ENCODE results near the gene GIMAP8.
"Not testable (repeated sequence)": the region's sequence is repeated elsewhere in the genome, so short reads cannot be mapped to it uniquely, and the experiment has no call there.

Gene GIMAP8

DNA sequence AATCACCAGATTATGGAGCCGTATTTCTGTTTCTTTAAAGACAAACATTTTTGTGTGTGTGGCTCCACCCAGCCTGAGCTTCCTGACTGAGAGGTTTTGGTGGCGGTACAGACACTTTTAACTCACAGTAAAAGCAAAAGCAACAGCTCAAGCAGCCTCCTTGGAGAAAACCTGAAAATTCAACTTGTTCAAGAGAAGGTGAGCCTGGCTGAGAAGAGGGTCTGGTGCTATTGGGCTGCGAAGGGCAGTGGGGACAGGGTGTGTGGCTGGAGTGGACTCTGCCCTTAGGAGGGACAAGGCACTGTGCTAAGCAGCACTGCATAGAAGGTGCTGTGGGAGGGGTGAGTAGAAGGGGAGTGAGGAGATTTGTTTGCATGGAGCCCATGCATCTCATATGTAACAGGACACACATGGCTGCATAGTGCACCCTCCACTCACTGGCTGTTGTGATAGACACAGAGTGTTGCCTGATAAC lies 64.4 kb downstream of the GIMAP8 start, which contains the start of gene GIMAP7:
TSS of gene GIMAP7 (plus strand) at position 125 of the 475 bp plus-strand sequence. CDS start 5,103 bp downstream, outside the sequence.
- DNase-seq (ENCODE audit: low spot score) = no peak

DNA sequence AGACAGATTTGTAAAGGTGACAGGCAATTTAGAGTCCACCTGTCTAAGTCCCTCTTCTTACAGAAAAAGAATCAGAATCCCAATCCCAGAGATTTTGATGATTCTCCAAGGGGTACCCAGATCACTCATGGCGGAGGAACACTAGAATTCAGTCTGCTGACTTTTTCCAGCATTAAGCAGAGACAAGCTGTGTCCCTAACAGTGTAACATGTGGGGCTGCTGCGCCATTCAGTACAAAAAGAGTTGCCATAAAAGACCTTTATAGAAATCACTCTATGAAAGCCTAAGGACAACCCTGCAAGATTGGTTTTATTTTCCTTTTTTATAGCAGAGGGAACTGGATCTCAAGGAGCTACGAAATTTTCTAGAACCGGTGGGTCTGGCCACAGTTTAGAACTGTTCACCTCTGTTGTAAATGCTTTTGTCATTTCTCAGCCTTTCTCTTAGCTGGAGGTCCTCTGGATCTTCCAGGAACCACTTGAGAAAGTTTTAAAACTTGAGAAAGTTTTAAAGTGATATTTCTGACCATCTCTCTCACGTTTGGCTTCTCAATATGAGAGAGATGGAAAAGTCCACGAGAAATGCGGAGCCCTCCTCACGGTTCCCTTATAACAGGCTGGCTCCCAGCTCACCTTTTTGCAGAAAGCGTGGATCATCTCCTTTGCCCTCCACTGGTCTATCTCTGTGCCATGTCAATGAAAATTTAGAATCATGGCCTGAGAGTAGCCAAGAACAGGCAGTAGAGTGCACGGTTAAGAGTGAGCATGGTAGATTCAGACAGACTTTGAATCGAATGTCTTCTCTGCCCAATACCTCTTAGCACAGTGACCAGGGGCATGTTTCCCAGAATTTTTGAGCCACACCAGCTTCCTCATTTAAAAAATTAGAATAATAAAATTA lies 65.1 kb downstream of the GIMAP8 start:
- DNase-seq (ENCODE audit: low spot score) = no peak

- no peak for DNase-seq (ENCODE audit: low spot score)
Observed at GRCh38 chr7:150516956-150517745, 66.7 kb downstream of the GIMAP8 start.

- DNase-seq (ENCODE audit: low spot score) = no peak
Observed at GRCh38 chr7:150519310-150519709, 68.9 kb downstream of the GIMAP8 start.

DNA sequence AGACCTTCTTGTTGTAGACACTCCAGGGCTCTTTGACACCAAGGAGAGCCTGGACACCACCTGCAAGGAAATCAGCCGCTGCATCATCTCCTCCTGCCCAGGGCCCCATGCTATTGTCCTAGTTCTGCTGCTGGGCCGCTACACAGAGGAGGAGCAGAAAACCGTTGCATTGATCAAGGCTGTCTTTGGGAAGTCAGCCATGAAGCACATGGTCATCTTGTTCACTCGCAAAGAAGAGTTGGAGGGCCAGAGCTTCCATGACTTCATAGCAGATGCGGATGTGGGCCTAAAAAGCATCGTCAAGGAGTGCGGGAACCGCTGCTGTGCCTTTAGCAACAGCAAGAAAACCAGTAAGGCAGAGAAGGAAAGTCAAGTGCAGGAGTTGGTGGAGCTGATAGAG lies 69.7 kb downstream of the GIMAP8 start:
- no peak for DNase-seq (ENCODE audit: low spot score)

- not testable (repeated sequence) for DNase-seq (ENCODE audit: low spot score)
Observed at GRCh38 chr7:150522931-150523330, 72.5 kb downstream of the GIMAP8 start.

DNA sequence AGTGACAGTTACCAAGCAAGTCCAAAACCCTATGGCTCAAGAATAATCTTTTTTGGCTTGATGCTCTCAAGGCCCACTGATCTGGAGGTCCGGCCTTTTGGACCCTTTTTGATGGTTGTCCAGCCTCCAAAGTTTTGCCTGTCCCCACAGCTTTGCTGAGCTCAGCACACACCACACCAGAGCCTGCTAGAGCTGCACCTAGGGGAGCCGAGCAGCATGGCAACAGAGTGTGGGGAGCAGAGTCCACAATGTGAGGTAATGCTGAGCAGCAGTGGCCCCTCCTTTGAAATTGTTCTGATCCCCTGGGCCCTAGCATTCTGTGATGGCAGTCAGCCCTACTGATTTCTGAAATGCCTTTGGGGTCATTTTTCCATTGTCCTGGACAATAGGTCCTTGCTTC lies 73.6 kb downstream of the GIMAP8 start:
- DNase-seq (ENCODE audit: low spot score) = no peak
